Ovary (tissue), 9 donors: Measurements from ENCODE around the gene FUCA2. TPM values are rescaled to one million over a fixed set of nuclear protein-coding genes. Genes with fewer than 3 reads are reported as not detected.

Experiments
- DNase-seq, 5 donors: peaks; one replicate each; pipeline ENCODE4 v3.0.0-alpha.2; 2019 to 2020
- H3K27ac ChIP-seq, 2 donors: fragments of 200-600 bp; one replicate each; pipeline versions ENCODE4 v1.5.1 to v1.8.0; 2019 to 2022
- H3K27me3 ChIP-seq: fragments of 200-600 bp; one replicate; pipeline ENCODE4 v1.8.0; 2022
- H3K36me3 ChIP-seq: fragments of 200-600 bp; sonication (generic); one replicate; pipeline ENCODE4 v1.5.1; 2019
- H3K4me1 ChIP-seq: one replicate; pipeline ENCODE4 v1.8.1; 2013; ENCODE audit warnings: mild to moderate bottlenecking, moderate library complexity; ENCODE audit not compliant: insufficient read depth
- H3K4me3 ChIP-seq: fragments of 200-600 bp; sonication (generic); one replicate; pipeline ENCODE4 v1.5.1; 2017
- H3K9me3 ChIP-seq, 2 donors: fragments of 200-600 bp in 1 of 2; sonication (generic) in 1 of 2; one replicate each; pipeline versions ENCODE4 v1.5.1 to v1.8.1; 2013 to 2019; ENCODE audit warnings: mild to moderate bottlenecking in 1 of 2, moderate library complexity in 1 of 2
- CTCF ChIP-seq, 3 donors: fragments of 450-650 bp in 2 of 3; fragments of 200-600 bp in 1 of 3; IDR thresholded peaks; one replicate each; pipeline versions ENCODE4 v1.5.1 to v1.8.0; 2016 to 2022; ENCODE audit warnings: antibody characterized with exemption in 3 of 3, mild to moderate bottlenecking in 1 of 3
- EP300 ChIP-seq: sonication (generic); formaldehyde crosslinking; IDR thresholded peaks from one replicate; pipeline ENCODE4 v1.6.1; 2017; ENCODE audit warnings: antibody characterized with exemption
- POLR2A ChIP-seq: fragments of 450-650 bp; IDR thresholded peaks from one replicate; pipeline ENCODE4 v1.6.1; 2017; ENCODE audit warnings: antibody characterized with exemption, mild to moderate bottlenecking, moderate library complexity
- WGBS, 3 donors: extraction: QIAGEN DNeasy Blood & Tissue Kit in 1 of 3; methylation state at CpG; one replicate each; pipeline versions ENCODE4 v1.1.5 to v1.1.7; 2013 to 2017; 5-methylcytosine and 5-hydroxymethylcytosine counted together
- intact Hi-C, 4 donors: fragments of 100-400 bp; cut with DNase I; formaldehyde crosslinking; loops; one replicate each; pipeline versions ENCODE4 v1.11.0 to v1.15.1; 2022 to 2023
- polyA plus RNA-seq, 2 donors: library from polyadenylated mRNA; stranded (reverse); fragments of 200-250 nt in 1 of 2; fragments of 350-450 nt in 1 of 2; fragmentation: Illumina TruSeq in 1 of 2; extraction: RNeasy Lipid Tissue Mini Kit (QIAGEN cat#74804) in 1 of 2; gene quantifications; one replicate each; pipeline ENCODE4 v1.2.3, GENCODE V29; 2013 to 2014
- total RNA-seq, 7 donors: library from RNA; depleted of rRNA in 2 of 7; stranded (reverse); fragments of >200 nt in 2 of 7; fragmentation: NEBNext Ultra II Directional in 3 of 7; extraction: Animal tissue kit (Norgen Biotek cat#: 25700) in 3 of 7; gene quantifications; one replicate each; pipeline versions ENCODE4 v1.1.0 to v1.2.4, GENCODE V29; 2016 to 2023
- donor health status: DM: no; HTN: no; CAD: no; lungs with moderate emphysema.
- donor health status: DM: no; HTN: no; CAD: no.
- donor health status: Bipolar disorder and iron deficiency.
- donor health status: DM: yes; HTN: yes; CAD: no.
- donor health status: DM: no; HTN: no; CAD: no.
- donor health status: DM: yes; HTN: yes; CAD: no.

FUCA2 gene
- total and polyA plus RNA-seq, 9 donors: 23.2 to 68.1 (median 44.8) TPM

GRCh38 chr6:143505537-143505936, 6.0 kb downstream of the FUCA2 start:
- Histone ChIP-seq H3K9me3 (no peaks in the 10 kb centered on the region), H3K27ac (no peak overlapping the region), H3K27me3 (no peaks in the 10 kb centered on the region), H3K36me3 (no peaks in the 10 kb centered on the region), H3K4me1 (peaks cover 2% of the 10 kb centered on the region), H3K4me3 (no peak overlapping the region)
- TF ChIP-seq CTCF (IDR thresholded peaks at IDR 0.05) (no peak), POLR2A (no peak), EP300 (no peak)
- WGBS, 3 donors: 96 to 98% (median 97%) methylated on average over 2 of the region's 2 CpGs
- intact Hi-C loops: no loop called here
- no peak for DNase-seq

- no peak overlapping the region for H3K27ac ChIP-seq
- no peak overlapping the region for H3K4me3 ChIP-seq
- DNase-seq: no peak
- 84 to 94% (median 92%) methylated on average over 5 of the region's 5 CpGs for WGBS, 3 donors
- intact Hi-C loops: no loop called here
- H3K27me3 ChIP-seq: no peaks in the 10 kb centered on the region
- no peaks in the 10 kb centered on the region for H3K36me3 ChIP-seq
- no peaks in the 10 kb centered on the region for H3K9me3 ChIP-seq
- TF ChIP-seq CTCF (IDR thresholded peaks at IDR 0.05): no peak
- no peak for TF ChIP-seq POLR2A
- no peak for TF ChIP-seq EP300
- H3K4me1 ChIP-seq: no peaks in the 10 kb centered on the region
Observed at GRCh38 chr6:143505111-143505510, 6.4 kb downstream of the FUCA2 start.

- Histone ChIP-seq H3K4me3 (no peak overlapping the region), H3K27ac (no peak overlapping the region), H3K9me3 (no peaks in the 10 kb centered on the region), H3K27me3 (no peaks in the 10 kb centered on the region), H3K36me3 (no peaks in the 10 kb centered on the region), H3K4me1 (no peaks in the 10 kb centered on the region)
- DNase-seq: no peak
- 80 to 92% (median 88%) methylated on average over 1 of the region's 1 CpG for WGBS, 3 donors
- TF ChIP-seq POLR2A (no peak), CTCF (IDR thresholded peaks at IDR 0.05) (no peak), EP300 (no peak)
- intact Hi-C loops: no loop called here
Observed at GRCh38 chr6:143504369-143504768, 7.2 kb downstream of the FUCA2 start.

GRCh38 chr6:143501851-143502250, 9.7 kb downstream of the FUCA2 start:
- no peak for DNase-seq
- intact Hi-C loops: no loop called here
- Histone ChIP-seq H3K9me3 (no peaks in the 10 kb centered on the region), H3K27ac (no peak overlapping the region), H3K4me1 (no peaks in the 10 kb centered on the region), H3K36me3 (no peaks in the 10 kb centered on the region), H3K4me3 (no peak overlapping the region), H3K27me3 (no peaks in the 10 kb centered on the region)
- WGBS, 3 donors: 81 to 92% (median 87%) methylated on average over 2 of the region's 2 CpGs
- TF ChIP-seq CTCF (IDR thresholded peaks at IDR 0.05): no peak
- TF ChIP-seq EP300: no peak
- no peak for TF ChIP-seq POLR2A

GRCh38 chr6:143498428-143498827, 13.1 kb downstream of the FUCA2 start:
- Histone ChIP-seq H3K4me1 (no peaks in the 10 kb centered on the region), H3K36me3 (no peaks in the 10 kb centered on the region), H3K27ac (no peak overlapping the region), H3K4me3 (no peak overlapping the region), H3K27me3 (no peaks in the 10 kb centered on the region), H3K9me3 (no peaks in the 10 kb centered on the region)
- DNase-seq: no peak
- TF ChIP-seq EP300 (no peak), CTCF (IDR thresholded peaks at IDR 0.05) (no peak), POLR2A (no peak)
- intact Hi-C loops: no loop called here
- 70 to 90% (median 78%) methylated on average over 4 of the region's 4 CpGs for WGBS, 3 donors
